HUES64 (cell line): ENCODE measurements around the gene FOXN1.
"Not testable (repeated sequence)": the region's sequence is repeated elsewhere in the genome, so short reads cannot be mapped to it uniquely, and the experiment has no call there.

Experiments used
- H3K27ac ChIP-seq: 2 replicates; pipeline ENCODE4 v1.7.0; 2013; ENCODE audit warnings: low read depth, low read length, inconsistent platforms
- H3K27me3 ChIP-seq: 2 replicates; pipeline ENCODE4 v1.6.1; 2013; ENCODE audit warnings: mild to moderate bottlenecking, low read length; ENCODE audit not compliant: insufficient read depth
- H3K36me3 ChIP-seq: 2 replicates; pipeline ENCODE4 v1.6.1; 2013; ENCODE audit warnings: mild to moderate bottlenecking, low read length; ENCODE audit not compliant: insufficient read depth
- H3K4me1 ChIP-seq: 2 replicates; pipeline ENCODE4 v1.6.1; 2013; ENCODE audit warnings: mild to moderate bottlenecking, low read length, moderate library complexity; ENCODE audit not compliant: insufficient read depth
- H3K4me3 ChIP-seq: 2 replicates; pipeline ENCODE4 v1.5.1; 2013; ENCODE audit warnings: mild to moderate bottlenecking, low read length, moderate library complexity
- H3K9ac ChIP-seq: 2 replicates; pipeline ENCODE4 v1.6.1; 2013; ENCODE audit warnings: mild to moderate bottlenecking, low read depth, low read length
- H3K9me3 ChIP-seq: 2 replicates; pipeline ENCODE4 v1.6.1; 2013; ENCODE audit warnings: low read depth, low read length; ENCODE audit not compliant: insufficient read depth
- WGBS: fragments of 150-250, 120-280 bp; methylation state at CpG from one replicate; pipeline ENCODE4 v1.1.7; 2013; ENCODE audit warnings: missing lambda C conversion rate; 5-methylcytosine and 5-hydroxymethylcytosine counted together

FOXN1 gene

GRCh38 chr17:28519236-28519635, 13.1 kb downstream of the FOXN1 start:
- 90% methylated on average over 5 of the region's 5 CpGs for WGBS
- H3K36me3 ChIP-seq, result no peaks in the 10 kb centered on the region
- no peaks in the 10 kb centered on the region for H3K9me3 ChIP-seq
- H3K27ac ChIP-seq, result no peak overlapping the region
- H3K27me3 ChIP-seq, result no peaks in the 10 kb centered on the region
- no peak overlapping the region for H3K9ac ChIP-seq
- no peaks in the 10 kb centered on the region for H3K4me1 ChIP-seq
- H3K4me3 ChIP-seq, result no peak overlapping the region

DNA sequence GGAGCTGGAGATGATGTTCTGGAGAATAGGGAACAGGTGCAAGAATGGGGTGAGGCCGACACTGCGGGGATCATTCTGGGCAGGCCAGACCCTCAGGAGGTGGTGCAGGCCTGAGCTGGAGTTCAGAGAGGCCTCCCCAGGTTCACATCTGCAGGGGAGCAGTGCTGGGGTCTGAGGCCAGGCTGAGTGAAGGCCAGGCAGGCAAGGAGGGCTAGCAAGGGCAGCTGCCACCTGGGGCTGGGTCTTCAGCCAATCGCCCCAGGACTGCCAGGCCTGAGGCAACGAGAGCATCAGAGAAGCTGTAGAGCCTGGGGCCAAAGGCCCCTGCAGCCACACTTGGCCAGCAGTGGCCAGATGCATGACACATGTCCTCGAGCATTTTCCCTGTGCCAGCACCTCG, 14.5 kb downstream of the FOXN1 start:
- Histone ChIP-seq H3K4me1 (no peaks in the 10 kb centered on the region), H3K36me3 (no peaks in the 10 kb centered on the region), H3K4me3 (no peak overlapping the region), H3K9ac (no peak overlapping the region), H3K27ac (no peak overlapping the region), H3K9me3 (no peaks in the 10 kb centered on the region), H3K27me3 (no peaks in the 10 kb centered on the region)
- 73% methylated on average over 6 of the region's 6 CpGs for WGBS

DNA sequence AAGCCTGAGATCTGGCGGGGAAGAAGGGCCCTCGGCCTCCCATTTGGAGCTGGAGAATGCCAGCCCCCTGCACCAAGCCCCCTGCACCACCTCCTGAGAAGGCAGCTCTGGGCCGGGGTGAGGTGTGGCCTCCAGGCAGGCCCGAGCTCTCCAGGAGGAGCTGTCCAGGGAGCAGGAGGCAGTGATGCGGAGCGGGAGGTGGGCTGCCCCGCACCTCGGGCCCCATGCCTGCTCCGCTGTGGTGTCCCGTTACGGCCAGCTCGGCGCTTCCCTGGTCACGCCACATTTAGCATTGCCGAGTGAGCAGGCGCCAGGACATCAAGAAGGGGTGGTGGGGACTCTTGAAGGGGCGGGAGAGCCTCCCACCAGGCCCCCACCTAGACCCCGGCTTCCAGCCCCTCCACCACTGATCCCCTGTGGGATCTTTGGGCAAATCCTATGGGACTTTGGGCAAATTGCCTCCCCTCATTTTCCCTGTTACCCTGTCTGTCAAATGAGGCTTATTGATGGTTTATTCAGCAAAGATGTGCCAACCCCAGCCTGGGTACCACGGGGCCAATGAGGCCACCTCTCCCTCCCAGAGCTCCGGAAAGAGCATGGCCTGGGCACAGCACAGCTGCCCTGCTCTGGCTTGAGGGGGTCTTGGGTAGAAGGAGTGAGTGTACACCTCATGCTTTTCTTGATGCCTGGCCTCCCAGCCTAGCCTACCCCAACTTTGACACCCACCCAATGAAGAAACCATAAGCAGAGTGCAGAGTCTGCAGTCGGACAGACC, 15.3 kb downstream of the FOXN1 start:
- no peaks in the 10 kb centered on the region for H3K36me3 ChIP-seq
- no peaks in the 10 kb centered on the region for H3K27me3 ChIP-seq
- no peak overlapping the region for H3K9ac ChIP-seq
- no peaks in the 10 kb centered on the region for H3K4me1 ChIP-seq
- H3K9me3 ChIP-seq, result no peaks in the 10 kb centered on the region
- H3K4me3 ChIP-seq, result no peak overlapping the region
- H3K27ac ChIP-seq, result no peak overlapping the region
- WGBS, result 47% methylated on average over 21 of the region's 21 CpGs

DNA sequence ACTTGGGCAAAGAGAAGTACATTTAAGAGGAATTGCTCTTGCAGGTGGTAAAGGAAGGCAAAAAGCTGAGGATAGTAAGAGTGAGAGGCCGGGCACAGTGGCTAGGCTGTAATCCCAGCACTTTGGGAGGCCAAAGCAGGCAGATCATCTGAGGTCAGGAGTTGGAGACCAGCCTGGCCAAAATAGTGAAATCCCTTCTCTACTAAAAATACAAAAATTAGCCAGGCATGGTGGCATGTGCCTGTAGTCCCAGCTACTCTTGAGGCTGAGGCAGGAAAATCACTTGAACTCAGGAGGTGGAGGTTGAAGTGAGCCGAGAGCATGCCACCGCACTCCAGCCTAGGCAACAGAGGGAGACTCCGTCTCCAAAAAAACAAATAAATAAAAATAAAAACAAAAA, 16.1 kb downstream of the FOXN1 start:
- H3K4me1 ChIP-seq, H3K4me3 ChIP-seq, H3K9me3 ChIP-seq, H3K36me3 ChIP-seq, H3K27ac ChIP-seq, H3K9ac ChIP-seq, H3K27me3 ChIP-seq: not testable (repeated sequence)
- WGBS, result 98% methylated on average over 3 of the region's 4 CpGs

- H3K36me3 ChIP-seq, result no peaks in the 10 kb centered on the region
- no peak overlapping the region for H3K4me3 ChIP-seq
- no peak overlapping the region for H3K27ac ChIP-seq
- no peaks in the 10 kb centered on the region for H3K4me1 ChIP-seq
- H3K27me3 ChIP-seq, result no peaks in the 10 kb centered on the region
- no peaks in the 10 kb centered on the region for H3K9me3 ChIP-seq
- H3K9ac ChIP-seq, result no peak overlapping the region
- WGBS, result 90% methylated on average over 6 of the region's 6 CpGs
Measured at GRCh38 chr17:28523186-28523585, 17.0 kb downstream of the FOXN1 start.

GRCh38 chr17:28523876-28524275, 17.7 kb downstream of the FOXN1 start:
- H3K4me1 ChIP-seq, result no peaks in the 10 kb centered on the region
- no peaks in the 10 kb centered on the region for H3K27me3 ChIP-seq
- no peaks in the 10 kb centered on the region for H3K9me3 ChIP-seq
- no peak overlapping the region for H3K4me3 ChIP-seq
- 91% methylated on average over 15 of the region's 15 CpGs for WGBS
- H3K9ac ChIP-seq, result no peak overlapping the region
- no peaks in the 10 kb centered on the region for H3K36me3 ChIP-seq
- H3K27ac ChIP-seq, result no peak overlapping the region

GRCh38 chr17:28524476-28525424, 18.6 kb downstream of the FOXN1 start:
- H3K4me1 ChIP-seq, result no peaks in the 10 kb centered on the region
- no peaks in the 10 kb centered on the region for H3K9me3 ChIP-seq
- H3K36me3 ChIP-seq, result no peaks in the 10 kb centered on the region
- H3K27me3 ChIP-seq, result no peaks in the 10 kb centered on the region
- H3K4me3 ChIP-seq, result no peak overlapping the region
- H3K27ac ChIP-seq, result no peak overlapping the region
- 94% methylated on average over 25 of the region's 25 CpGs for WGBS
- H3K9ac ChIP-seq, result no peak overlapping the region

- Histone ChIP-seq H3K27me3 (no peaks in the 10 kb centered on the region), H3K9ac (no peak overlapping the region), H3K9me3 (no peaks in the 10 kb centered on the region), H3K36me3 (no peaks in the 10 kb centered on the region), H3K4me3 (no peak overlapping the region), H3K4me1 (no peaks in the 10 kb centered on the region), H3K27ac (no peak overlapping the region)
- 88% methylated on average over 8 of the region's 8 CpGs for WGBS
Measured at GRCh38 chr17:28526381-28526780, 20.2 kb downstream of the FOXN1 start.

- H3K9me3 ChIP-seq, result no peaks in the 10 kb centered on the region
- H3K36me3 ChIP-seq, result no peaks in the 10 kb centered on the region
- H3K27me3 ChIP-seq, result no peaks in the 10 kb centered on the region
- WGBS, result 84% methylated on average over 2 of the region's 2 CpGs
- H3K4me3 ChIP-seq, result no peak overlapping the region
- H3K4me1 ChIP-seq, result no peaks in the 10 kb centered on the region
- no peak overlapping the region for H3K27ac ChIP-seq
- H3K9ac ChIP-seq, result no peak overlapping the region
Measured at GRCh38 chr17:28527181-28527681, 21.1 kb downstream of the FOXN1 start.

DNA sequence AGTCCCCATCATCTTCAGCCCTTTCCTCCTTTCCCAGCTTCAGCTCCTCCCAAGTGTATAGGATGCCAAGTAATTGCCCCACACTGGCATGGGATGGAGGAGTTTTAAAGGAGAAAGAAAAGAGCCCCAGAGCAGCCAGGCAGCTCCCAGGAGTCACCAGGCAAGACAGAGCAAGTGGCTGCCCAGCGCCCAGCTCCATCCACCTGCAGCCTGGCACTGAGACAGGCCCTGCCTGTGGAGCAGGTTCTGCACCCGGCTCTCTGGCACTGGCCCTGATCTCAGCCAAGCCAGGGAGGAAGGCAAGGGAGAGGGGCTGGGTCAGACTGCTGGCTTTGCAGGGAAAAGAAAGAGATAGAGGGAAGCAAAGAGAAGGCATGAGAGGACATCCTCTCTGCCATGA, 21.7 kb downstream of the FOXN1 start:
- H3K4me3 ChIP-seq, result no peak overlapping the region
- no peaks in the 10 kb centered on the region for H3K9me3 ChIP-seq
- no peaks in the 10 kb centered on the region for H3K36me3 ChIP-seq
- WGBS, result 94% methylated on average over 2 of the region's 2 CpGs
- H3K4me1 ChIP-seq, result no peaks in the 10 kb centered on the region
- H3K9ac ChIP-seq, result no peak overlapping the region
- H3K27me3 ChIP-seq, result no peaks in the 10 kb centered on the region
- H3K27ac ChIP-seq, result no peak overlapping the region

GRCh38 chr17:28528327-28529012, 22.3 kb downstream of the FOXN1 start:
- 70% methylated on average over 9 of the region's 9 CpGs for WGBS
- no peaks in the 10 kb centered on the region for H3K4me1 ChIP-seq
- no peak overlapping the region for H3K27ac ChIP-seq
- no peak overlapping the region for H3K4me3 ChIP-seq
- no peaks in the 10 kb centered on the region for H3K27me3 ChIP-seq
- H3K9ac ChIP-seq, result no peak overlapping the region
- H3K9me3 ChIP-seq, result no peaks in the 10 kb centered on the region
- H3K36me3 ChIP-seq, result no peaks in the 10 kb centered on the region
